Spinal cord (tissue), 10 donors: ENCODE results near the gene PSMB3. TPM values are rescaled to one million over a fixed set of nuclear protein-coding genes. Genes with fewer than 3 reads are reported as not detected.
"Not testable (repeated sequence)": the region's sequence is repeated elsewhere in the genome, so short reads cannot be mapped to it uniquely, and the experiment has no call there.

Experiments used
- DNase-seq, 6 donors: peaks; one replicate each; pipeline versions ENCODE4 v3.0.0 to v3.0.0-alpha.2; 2013 to 2015; ENCODE audit warnings: low spot score in 6 of 6, low read depth in 4 of 6
- H3K27ac ChIP-seq: one replicate; pipeline ENCODE4 v1.5.1; 2013; ENCODE audit warnings: low read depth, low read length, control low read depth
- H3K27me3 ChIP-seq: one replicate; pipeline ENCODE4 v1.6.1; 2013; ENCODE audit warnings: low read length; ENCODE audit not compliant: control insufficient read depth, insufficient read depth
- H3K36me3 ChIP-seq: one replicate; pipeline ENCODE4 v1.6.1; 2013; ENCODE audit warnings: low read length; ENCODE audit not compliant: control insufficient read depth, insufficient read depth
- H3K4me1 ChIP-seq: one replicate; pipeline ENCODE4 v1.6.1; 2013; ENCODE audit warnings: low read length; ENCODE audit not compliant: control insufficient read depth, insufficient read depth
- H3K4me3 ChIP-seq: one replicate; pipeline ENCODE4 v1.5.1; 2013; ENCODE audit warnings: low read depth, low read length, control low read depth
- H3K9me3 ChIP-seq: one replicate; pipeline ENCODE4 v1.6.1; 2013; ENCODE audit warnings: low read length; ENCODE audit not compliant: control insufficient read depth, insufficient read depth
- WGBS: methylation state at CpG from one replicate; pipeline ENCODE4 v1.1.5; 2013; ENCODE audit warnings: missing lambda C conversion rate; ENCODE audit not compliant: insufficient coverage; 5-methylcytosine and 5-hydroxymethylcytosine counted together
- polyA plus RNA-seq, 2 donors: library from polyadenylated mRNA; unstranded; fragments of 120-200 nt; gene quantifications; one replicate each; pipeline ENCODE4 v1.2.1, GENCODE V29; 2013; ENCODE audit not compliant: insufficient read length in 2 of 2
- total RNA-seq, 2 donors: library from RNA; depleted of rRNA in 1 of 2; stranded (reverse); fragments of 120-200 nt in 1 of 2; fragments of >200 nt in 1 of 2; gene quantifications; one replicate each; pipeline versions ENCODE4 v1.2.3 to v1.2.4, GENCODE V29; 2013 to 2014
- donor health status: healthy.

PSMB3 gene
- total and polyA plus RNA-seq, 4 donors, result 120 to 241 (median 136) TPM

DNA sequence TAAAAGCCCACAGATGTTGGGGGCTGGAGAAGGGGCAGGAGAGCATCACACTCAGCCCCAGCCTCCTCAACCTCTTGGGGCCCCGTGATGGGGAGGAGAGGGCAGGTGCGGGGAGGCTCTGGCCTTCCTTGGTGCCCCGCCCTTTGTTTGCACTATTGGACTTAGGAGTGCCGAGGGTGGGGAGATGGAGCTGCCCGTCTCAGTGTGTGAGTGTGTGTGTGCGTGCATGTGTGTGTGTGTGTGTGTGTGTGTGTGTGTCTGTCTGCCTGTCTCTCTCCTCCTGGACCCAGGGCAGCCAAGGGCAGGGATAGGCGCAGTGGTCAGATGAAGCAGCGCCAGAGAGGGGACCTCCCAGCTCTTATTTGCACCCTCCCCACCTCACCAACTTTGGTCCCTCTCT lies 26.4 kb upstream of the PSMB3 start:
- no CpG with 5 or more reads among the region's 8 CpGs for WGBS
- not testable (repeated sequence) for DNase-seq

DNA sequence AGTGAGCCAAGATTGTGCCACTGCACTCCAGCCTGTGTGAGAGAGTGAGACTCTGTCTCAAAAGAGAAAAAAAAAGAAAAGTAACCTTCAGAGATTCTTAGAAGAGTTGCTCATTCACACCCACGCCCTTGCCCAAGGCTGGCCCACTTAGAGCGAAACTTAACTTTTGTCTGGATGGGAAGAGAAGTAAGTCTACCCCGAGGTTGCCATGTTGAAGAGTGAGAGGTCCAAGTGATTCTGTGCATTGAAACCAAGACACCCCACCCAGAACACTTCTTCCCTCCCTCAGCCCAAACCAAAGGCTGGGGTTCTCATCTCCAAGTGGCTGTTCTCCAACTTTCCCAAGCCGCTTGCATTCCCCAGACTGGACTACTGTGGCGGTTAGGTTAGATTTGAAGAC lies 24.8 kb upstream of the PSMB3 start:
- no peaks in the 10 kb centered on the region for H3K9me3 ChIP-seq
- H3K27me3 ChIP-seq, result no peaks in the 10 kb centered on the region
- H3K4me3 ChIP-seq, result no peak overlapping the region
- no CpG with 5 or more reads among the region's 5 CpGs for WGBS
- no peak overlapping the region for H3K27ac ChIP-seq
- peaks cover 61% of the 10 kb centered on the region for H3K4me1 ChIP-seq
- peaks cover 44% of the 10 kb centered on the region for H3K36me3 ChIP-seq
- no peak for DNase-seq

More for the DNA sequence above, 26.4 kb upstream of the PSMB3 start:
- not testable (repeated sequence) for H3K27me3 ChIP-seq, H3K4me3 ChIP-seq, H3K27ac ChIP-seq, H3K9me3 ChIP-seq
- Histone ChIP-seq H3K36me3 (peaks cover 44% of the 10 kb centered on the region), H3K4me1 (peaks cover 52% of the 10 kb centered on the region)

DNA sequence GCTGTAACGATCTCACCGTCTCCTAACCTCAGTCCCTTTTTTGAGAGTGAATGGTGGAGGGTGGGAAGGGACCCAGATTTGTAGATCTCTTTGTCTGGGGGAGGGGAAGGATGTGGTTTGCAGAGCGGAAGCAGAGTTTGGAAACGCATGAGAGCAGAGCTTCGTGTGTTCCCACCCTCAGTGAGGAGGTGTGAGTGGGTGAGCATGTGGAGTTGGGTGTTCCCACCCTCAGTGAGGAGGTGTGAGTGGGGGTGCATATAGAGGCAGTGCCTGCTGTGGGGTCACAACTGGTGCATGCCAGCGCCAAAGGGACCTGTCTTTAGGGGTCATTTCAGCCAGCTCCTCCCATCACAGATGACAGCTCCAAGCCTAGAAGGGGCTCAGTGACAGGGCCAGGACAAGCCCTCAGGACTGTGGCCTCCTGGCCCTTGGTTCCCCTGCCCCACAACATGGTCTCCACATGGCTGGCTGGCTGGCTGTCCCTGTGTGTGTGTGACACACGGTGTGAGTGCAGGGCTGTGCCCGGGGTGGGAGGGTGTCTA lies 24.2 kb upstream of the PSMB3 start:
- DNase-seq, result no peak
- H3K4me3 ChIP-seq, result no peak overlapping the region
- WGBS, result 86% methylated on average over 8 of the region's 8 CpGs
- no peak overlapping the region for H3K27ac ChIP-seq
- H3K36me3 ChIP-seq, result peaks cover 45% of the 10 kb centered on the region
- peaks cover 63% of the 10 kb centered on the region for H3K4me1 ChIP-seq
- H3K9me3 ChIP-seq, result no peaks in the 10 kb centered on the region
- no peaks in the 10 kb centered on the region for H3K27me3 ChIP-seq

DNA sequence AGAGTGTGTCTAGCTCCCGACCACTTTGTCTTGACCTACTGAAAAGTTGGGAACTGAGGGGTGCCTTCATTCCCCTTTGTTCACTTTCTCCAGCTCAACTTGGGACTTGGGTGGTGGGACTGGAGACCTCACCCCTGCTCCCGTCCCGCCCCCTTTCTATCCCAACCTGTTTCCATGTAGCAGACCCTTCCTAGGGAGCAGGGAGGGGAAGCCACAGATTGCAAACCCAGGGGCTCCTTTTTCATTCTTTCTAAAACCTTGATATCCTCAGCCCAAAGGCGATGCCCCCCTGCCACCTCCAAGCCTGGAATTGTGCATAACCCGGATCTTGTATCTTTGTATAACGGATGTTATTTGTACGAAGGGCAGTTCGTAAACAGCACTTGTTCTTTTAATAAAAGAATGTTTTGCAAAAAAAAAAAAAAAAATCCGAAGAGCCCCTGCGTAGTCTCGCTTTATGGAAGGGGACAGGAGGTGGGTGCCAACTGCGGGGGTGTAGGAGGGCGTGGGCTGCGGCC lies 23.1 kb upstream of the PSMB3 start:
- peaks cover 53% of the 10 kb centered on the region for H3K36me3 ChIP-seq
- H3K27me3 ChIP-seq, result no peaks in the 10 kb centered on the region
- DNase-seq, result no peak
- 0% methylated on average over 6 of the region's 14 CpGs for WGBS
- H3K4me1 ChIP-seq, result peaks cover 66% of the 10 kb centered on the region
- no peaks in the 10 kb centered on the region for H3K9me3 ChIP-seq
- peak overlapping the region; percentile 69 for H3K27ac ChIP-seq
- peak overlapping the region; percentile 50 for H3K4me3 ChIP-seq

DNA sequence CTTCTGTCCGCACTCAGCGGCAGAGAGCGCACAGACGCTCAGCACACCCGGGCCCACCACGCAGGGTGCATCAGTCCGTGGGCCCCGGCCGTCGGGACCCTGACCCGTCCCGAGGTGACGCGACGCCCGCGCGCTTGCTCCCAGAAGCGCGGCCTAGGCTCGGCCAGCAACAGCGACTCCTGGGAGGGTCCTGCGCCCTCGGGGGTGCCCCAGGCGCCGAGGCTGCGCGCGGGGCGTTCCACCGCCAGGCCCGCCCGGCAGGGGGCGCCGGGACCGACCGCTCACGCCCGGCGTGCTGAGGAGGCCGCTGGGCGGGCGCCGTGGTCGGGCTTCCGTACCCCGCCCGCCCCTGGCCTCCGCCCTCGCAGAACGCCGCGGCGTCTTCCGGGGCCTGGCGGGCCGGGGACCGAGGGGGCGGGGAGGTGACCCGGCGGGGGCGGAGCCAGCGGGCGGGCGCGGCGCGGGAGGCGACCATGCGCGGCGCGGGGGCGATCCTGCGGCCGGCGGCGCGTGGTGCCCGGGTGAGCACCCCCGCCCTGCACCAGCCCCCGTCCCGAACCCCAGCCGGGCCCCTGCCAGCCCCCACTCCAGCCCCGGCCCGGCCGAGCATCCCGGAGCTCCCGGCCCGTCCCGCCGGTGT lies 22.5 kb upstream of the PSMB3 start, which contains the start of gene CISD3:
CISD3 (plus strand) TSS at position 456 of the 640 bp plus-strand sequence; CDS start at position 474, 18 bp downstream.
- WGBS, result under 1% methylated on average over 90 of the region's 92 CpGs
- Histone ChIP-seq H3K9me3 (no peaks in the 10 kb centered on the region), H3K4me1 (peaks cover 65% of the 10 kb centered on the region), H3K36me3 (peaks cover 53% of the 10 kb centered on the region), H3K27ac (peak within 1 kb of the TSS; percentile 69), H3K27me3 (no peaks in the 10 kb centered on the region), H3K4me3 (peak within 1 kb of the TSS; percentile 50)
- peak in 2 of 6 donors; percentile 85 to 90 for DNase-seq

DNA sequence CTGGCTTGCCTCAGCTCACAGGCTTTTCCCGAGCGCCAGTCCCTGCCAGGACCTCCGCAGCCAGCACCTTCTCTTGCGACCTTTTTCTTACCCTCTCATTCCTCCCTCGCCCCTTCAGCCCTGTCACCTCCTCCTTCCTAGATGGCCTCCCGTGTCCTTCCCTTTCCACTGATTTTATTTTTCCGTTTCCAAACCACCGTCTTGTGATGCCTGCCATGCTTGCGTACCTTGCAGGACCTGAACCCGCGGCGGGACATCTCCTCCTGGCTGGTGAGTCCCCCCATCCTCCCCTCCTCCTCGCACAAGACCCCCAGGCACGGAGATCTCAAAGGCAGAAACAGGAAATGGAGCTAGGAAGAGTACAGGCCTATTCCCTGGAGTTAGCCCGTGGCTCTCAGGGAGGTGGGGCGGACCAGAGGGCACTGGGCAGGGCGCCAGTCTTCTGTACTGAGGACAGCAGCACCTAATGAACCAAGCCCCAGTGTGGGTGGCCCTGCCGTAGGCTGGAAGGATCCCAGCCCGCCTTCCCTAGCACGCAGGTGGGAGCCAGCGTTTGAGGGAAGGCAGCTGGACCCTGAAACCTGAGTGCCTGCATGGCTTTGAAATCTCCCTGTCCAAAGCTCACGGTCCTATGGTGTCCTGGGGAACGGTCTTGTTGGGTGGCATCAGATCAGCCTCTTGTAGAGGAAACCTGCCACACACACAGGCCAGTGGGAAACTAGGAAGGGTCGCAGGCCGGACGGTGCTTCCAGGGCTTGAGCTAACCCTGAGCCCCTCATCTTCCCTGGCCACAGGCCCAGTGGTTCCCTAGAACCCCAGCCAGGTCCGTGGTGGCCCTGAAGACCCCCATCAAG lies 21.8 kb upstream of the PSMB3 start:
- peak overlapping the region; percentile 49 for H3K4me3 ChIP-seq
- H3K27ac ChIP-seq, result peak overlapping the region; percentile 63
- H3K4me1 ChIP-seq, result peaks cover 65% of the 10 kb centered on the region
- no peaks in the 10 kb centered on the region for H3K27me3 ChIP-seq
- peak in 2 of 6 donors; percentile 61 to 62 for DNase-seq
- H3K36me3 ChIP-seq, result peaks cover 53% of the 10 kb centered on the region
- H3K9me3 ChIP-seq, result no peaks in the 10 kb centered on the region
- 30% methylated on average over 25 of the region's 27 CpGs for WGBS

DNA sequence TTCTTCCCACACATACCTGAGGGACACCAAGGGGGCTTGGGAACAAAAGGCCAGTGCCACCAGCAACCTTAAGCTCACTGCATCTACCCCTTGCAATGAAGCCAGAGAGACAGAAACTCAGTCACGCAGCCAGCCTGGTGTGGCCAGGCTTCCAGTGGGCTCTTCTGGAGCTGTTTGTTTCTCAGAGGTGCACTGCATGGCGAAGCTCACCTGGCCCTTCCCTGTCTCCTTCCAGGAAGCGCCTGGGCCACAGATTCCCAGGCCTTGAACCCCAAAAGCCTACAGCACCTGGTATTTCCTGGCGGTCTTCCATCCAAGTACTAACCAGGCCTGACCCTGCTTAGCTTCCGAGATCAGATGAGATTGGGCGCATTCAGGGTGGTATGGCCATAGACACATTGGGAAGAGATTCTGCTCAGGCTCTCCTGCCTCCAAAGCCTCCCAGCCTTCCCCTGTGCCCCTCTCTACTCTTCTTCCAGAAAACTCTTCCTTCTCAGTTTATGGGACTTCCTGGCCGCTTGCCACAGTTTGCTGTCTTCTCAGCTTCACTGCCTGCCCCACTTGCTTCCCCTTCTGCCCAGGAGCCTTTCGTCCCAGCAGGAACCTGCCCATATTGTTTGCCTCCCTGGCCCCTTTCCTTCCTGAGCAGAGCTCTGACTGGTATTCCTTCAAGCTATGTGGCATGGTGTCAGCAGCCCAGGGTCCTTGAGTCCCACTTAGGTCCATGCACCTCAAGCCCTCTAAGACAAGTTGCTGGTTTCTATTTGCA lies 20.8 kb upstream of the PSMB3 start:
- Histone ChIP-seq H3K4me1 (peaks cover 70% of the 10 kb centered on the region), H3K4me3 (no peak overlapping the region), H3K27ac (no peak overlapping the region), H3K27me3 (no peaks in the 10 kb centered on the region), H3K9me3 (no peaks in the 10 kb centered on the region), H3K36me3 (peaks cover 59% of the 10 kb centered on the region)
- DNase-seq, result no peak
- WGBS, result 87% methylated on average over 8 of the region's 8 CpGs

DNA sequence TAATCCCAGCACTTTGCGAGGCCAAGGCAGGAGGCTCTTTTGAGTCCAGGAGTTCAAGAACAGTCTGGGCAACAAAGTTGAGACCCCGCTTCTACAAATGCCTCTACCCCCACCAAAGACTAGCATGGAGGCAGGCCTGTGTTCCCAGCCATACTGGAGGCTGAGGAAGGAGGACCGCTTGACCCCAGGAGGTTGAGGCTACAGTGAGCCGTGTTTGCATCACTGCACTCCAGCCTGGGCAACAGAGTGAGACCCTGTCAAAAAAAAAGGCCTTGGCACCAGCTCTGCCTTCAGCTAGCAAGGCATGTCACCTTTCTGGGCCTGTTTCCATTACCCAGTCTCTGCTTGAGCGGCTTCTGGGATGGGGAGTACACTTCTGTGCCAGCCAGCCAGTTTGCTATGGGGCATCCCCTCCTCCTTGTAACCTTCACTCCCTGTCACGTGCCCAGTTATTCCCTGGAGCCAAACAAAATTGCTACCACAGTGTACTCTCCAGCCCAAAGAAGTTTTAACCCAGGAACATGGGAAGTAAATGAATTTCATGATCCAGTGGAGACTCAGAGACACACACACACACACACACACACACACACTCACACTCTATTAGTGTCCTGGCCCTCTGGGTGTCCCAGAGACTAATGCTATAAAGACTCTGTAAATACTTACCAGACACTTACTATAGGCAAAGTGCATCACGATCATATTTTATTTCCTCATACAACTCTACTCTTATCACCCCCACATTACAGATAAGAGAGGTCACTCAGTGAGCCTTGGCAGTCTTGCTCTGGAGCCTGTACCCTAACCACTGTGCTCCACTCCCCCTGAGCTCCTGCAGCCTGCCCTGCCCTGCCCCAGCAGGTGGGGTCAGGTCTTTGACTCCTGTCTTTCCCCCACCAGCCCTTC lies 19.9 kb upstream of the PSMB3 start:
- no peak overlapping the region for H3K4me3 ChIP-seq
- no peak for DNase-seq
- no peaks in the 10 kb centered on the region for H3K27me3 ChIP-seq
- WGBS, result 82% methylated on average over 6 of the region's 7 CpGs
- H3K36me3 ChIP-seq, result peaks cover 69% of the 10 kb centered on the region
- no peaks in the 10 kb centered on the region for H3K9me3 ChIP-seq
- no peak overlapping the region for H3K27ac ChIP-seq
- peaks cover 72% of the 10 kb centered on the region for H3K4me1 ChIP-seq
